Glutamatergic neuron (in vitro differentiated cells): Measurements from ENCODE around the gene UBE2L6. TPM values are rescaled to one million over a fixed set of nuclear protein-coding genes. Genes with fewer than 3 reads are reported as not detected.

ENCODE experiments used
- DNase-seq: peaks from one replicate; pipeline ENCODE4 v3.0.0; 2022
- H3K27ac Mint-ChIP-seq: one replicate; pipeline ENCODE4 v1.8.0; 2020; ENCODE audit warnings: mild to moderate bottlenecking, mixed read lengths, inconsistent platforms; ENCODE audit not compliant: unreplicated experiment
- H3K27me3 Mint-ChIP-seq: one replicate; pipeline ENCODE4 v1.8.0; 2020; ENCODE audit warnings: mild to moderate bottlenecking, moderate library complexity, mixed read lengths, inconsistent platforms; ENCODE audit not compliant: unreplicated experiment
- H3K36me3 Mint-ChIP-seq: one replicate; pipeline ENCODE4 v1.8.0; 2020; ENCODE audit warnings: mild to moderate bottlenecking, mixed read lengths, inconsistent platforms; ENCODE audit not compliant: unreplicated experiment
- H3K4me1 Mint-ChIP-seq: one replicate; pipeline ENCODE4 v1.8.0; 2020; ENCODE audit warnings: mild to moderate bottlenecking, low read depth, mixed read lengths, inconsistent platforms; ENCODE audit not compliant: unreplicated experiment
- H3K4me3 Mint-ChIP-seq: one replicate; pipeline ENCODE4 v1.8.0; 2020; ENCODE audit warnings: mild to moderate bottlenecking, mixed read lengths, inconsistent platforms; ENCODE audit not compliant: unreplicated experiment
- H3K9me3 Mint-ChIP-seq: one replicate; pipeline ENCODE4 v1.8.0; 2020; ENCODE audit warnings: mild to moderate bottlenecking, moderate library complexity, mixed read lengths, inconsistent platforms; ENCODE audit not compliant: unreplicated experiment
- CTCF ChIP-seq: fragments of 200-600 bp; sonication (generic); IDR thresholded peaks from one replicate; pipeline ENCODE4 v1.5.0; 2021; ENCODE audit not compliant: partially characterized antibody, unreplicated experiment
- total RNA-seq: library from RNA; stranded (reverse); fragmentation: NEBNext Ultra II Directional; extraction: Animal tissue kit (Norgen Biotek cat#: 25700); gene quantifications from one replicate; pipeline ENCODE4 v1.2.1, GENCODE V29; 2021; ENCODE audit not compliant: unreplicated experiment

The UBE2L6 gene
- total RNA-seq, 1 donor from 2014 or later: 199 TPM

- H3K4me1 Mint-ChIP-seq: no peaks in the 10 kb centered on the region
- peaks cover 15% of the 10 kb centered on the region for H3K27me3 Mint-ChIP-seq
- peaks cover 2% of the 10 kb centered on the region for H3K9me3 Mint-ChIP-seq
- no peak for TF ChIP-seq CTCF
- H3K36me3 Mint-ChIP-seq: no peaks in the 10 kb centered on the region
- no peak overlapping the region for H3K4me3 Mint-ChIP-seq
- no peak overlapping the region for H3K27ac Mint-ChIP-seq
- DNase-seq: no peak
Observed at GRCh38 chr11:57512646-57513451, 54.6 kb downstream of the UBE2L6 start.

GRCh38 chr11:57511741-57512430 lies 55.6 kb downstream of the UBE2L6 start:
- peaks cover 15% of the 10 kb centered on the region for H3K27me3 Mint-ChIP-seq
- no peaks in the 10 kb centered on the region for H3K4me1 Mint-ChIP-seq
- H3K36me3 Mint-ChIP-seq: no peaks in the 10 kb centered on the region
- H3K9me3 Mint-ChIP-seq: peaks cover 2% of the 10 kb centered on the region
- no peak overlapping the region for H3K27ac Mint-ChIP-seq
- TF ChIP-seq CTCF: no peak
- no peak for DNase-seq
- H3K4me3 Mint-ChIP-seq: no peak overlapping the region

- Mint-ChIP-seq H3K27me3 (peaks cover 7% of the 10 kb centered on the region), H3K4me1 (no peaks in the 10 kb centered on the region), H3K27ac (no peak overlapping the region), H3K4me3 (no peak overlapping the region), H3K9me3 (no peaks in the 10 kb centered on the region), H3K36me3 (no peaks in the 10 kb centered on the region)
- DNase-seq: no peak
- no peak for TF ChIP-seq CTCF
Observed at GRCh38 chr11:57508341-57509170, 58.9 kb downstream of the UBE2L6 start.

GRCh38 chr11:57506522-57506921 lies 61.0 kb downstream of the UBE2L6 start:
- H3K4me1 Mint-ChIP-seq: no peaks in the 10 kb centered on the region
- no peak for DNase-seq
- TF ChIP-seq CTCF: no peak
- H3K27ac Mint-ChIP-seq: no peak overlapping the region
- peaks cover 4% of the 10 kb centered on the region for H3K27me3 Mint-ChIP-seq
- no peaks in the 10 kb centered on the region for H3K36me3 Mint-ChIP-seq
- peaks cover 4% of the 10 kb centered on the region for H3K9me3 Mint-ChIP-seq
- no peak overlapping the region for H3K4me3 Mint-ChIP-seq
